ENCODE measurements around the gene DGAT2L6.
"Not testable (repeated sequence)": the region's sequence is repeated elsewhere in the genome, so short reads cannot be mapped to it uniquely, and the experiment has no call there.

DGAT2L6 gene

GRCh38 chrX:70226687-70227086 lies 49.4 kb downstream of the DGAT2L6 start:
- no peak for TF ChIP-seq CTCF (IDR thresholded peaks at IDR 0.05; ENCODE audit: borderline replicate concordance, insufficient read depth, low read depth, low read length)
- H3K4me3 ChIP-seq (ENCODE audit: low read depth, low read length), result no peak overlapping the region

- no peak overlapping the region for H3K4me3 ChIP-seq (ENCODE audit: low read depth, low read length)
- no peak for TF ChIP-seq CTCF (IDR thresholded peaks at IDR 0.05; ENCODE audit: borderline replicate concordance, insufficient read depth, low read depth, low read length)
Measured at GRCh38 chrX:70231666-70232065, 54.4 kb downstream of the DGAT2L6 start.

- no peak for TF ChIP-seq CTCF (IDR thresholded peaks at IDR 0.05; ENCODE audit: borderline replicate concordance, insufficient read depth, low read depth, low read length)
- H3K4me3 ChIP-seq (ENCODE audit: low read depth, low read length), result no peak within 1 kb of the TSS
Measured at GRCh38 chrX:70234355-70234754, 57.1 kb downstream of the DGAT2L6 start, which contains the start of gene AWAT1. AWAT1 (plus strand) TSS chrX:70234655; CDS start chrX:70234696, 41 bp downstream.

GRCh38 chrX:70240751-70241150 lies 63.5 kb downstream of the DGAT2L6 start:
- TF ChIP-seq CTCF (IDR thresholded peaks at IDR 0.05; ENCODE audit: borderline replicate concordance, insufficient read depth, low read depth, low read length), result no peak
- no peak overlapping the region for H3K4me3 ChIP-seq (ENCODE audit: low read depth, low read length)

GRCh38 chrX:70241501-70241900 lies 64.2 kb downstream of the DGAT2L6 start:
- no peak overlapping the region for H3K4me3 ChIP-seq (ENCODE audit: low read depth, low read length)
- TF ChIP-seq CTCF (IDR thresholded peaks at IDR 0.05; ENCODE audit: borderline replicate concordance, insufficient read depth, low read depth, low read length), result no peak

- H3K4me3 ChIP-seq (ENCODE audit: low read depth, low read length), result not testable (repeated sequence)
Measured at GRCh38 chrX:70243601-70244000, 66.3 kb downstream of the DGAT2L6 start.

- H3K4me3 ChIP-seq (ENCODE audit: low read depth, low read length), result no peak overlapping the region
- TF ChIP-seq CTCF (IDR thresholded peaks at IDR 0.05; ENCODE audit: borderline replicate concordance, insufficient read depth, low read depth, low read length), result no peak
Measured at GRCh38 chrX:70244881-70245280, 67.6 kb downstream of the DGAT2L6 start.

GRCh38 chrX:70247252-70247651 lies 70.0 kb downstream of the DGAT2L6 start:
- no peak overlapping the region for H3K4me3 ChIP-seq (ENCODE audit: low read depth, low read length)
- TF ChIP-seq CTCF (IDR thresholded peaks at IDR 0.05; ENCODE audit: borderline replicate concordance, insufficient read depth, low read depth, low read length), result no peak

All from GM12875 (cell line).